Measurements from ENCODE around the gene HM13. TPM values are rescaled to one million over a fixed set of nuclear protein-coding genes. Genes with fewer than 3 reads are reported as not detected.
A peak's percentile ranks its signal among the peaks of the same experiment; 100 is the strongest.

HM13 gene
- total and polyA plus RNA-seq, 9 of the 15 experiments (the other 6 are each of a cell fraction or from before 2014, with no cell fraction given) = 7.7 to 136 (median 74.5) TPM

- TF ChIP-seq ZNF609 (CRISPR knock-in tag; IDR thresholded peaks at IDR 0.05; ENCODE audit: borderline replicate concordance) (no peak), ZNF592 (IDR thresholded peaks at IDR 0.05) (peak; percentile 73), FOXJ3 (CRISPR knock-in tag; IDR thresholded peaks at IDR 0.05) (no peak), TARDBP (IDR thresholded peaks at IDR 0.05) (0 out of 2 replicates have a peak, but pooled peaks have one; percentile 65), SPI1 (IDR thresholded peaks at IDR 0.05; ENCODE audit: borderline replicate concordance, low read depth, low read length) (no peak), ZNF639 (CRISPR knock-in tag; conservative IDR thresholded peaks at IDR 0.05 in 1 of 2, IDR thresholded peaks at IDR 0.05 in 1 of 2) (no peak; a peak in 1 of 4 replicates), ZNF507 (tag; conservative IDR thresholded peaks at IDR 0.05) (no peak), SOX6 (IDR thresholded peaks at IDR 0.05) (peak; percentile 59), PTBP1 (IDR thresholded peaks at IDR 0.05; ENCODE audit: low read depth, low read length) (0 out of 2 replicates have a peak, but pooled peaks have one; percentile 20), ZNF766 (CRISPR knock-in tag; conservative IDR thresholded peaks at IDR 0.05) (peak; percentile 60; the same call in 1 of the 2 replicates), ARNT (IDR thresholded peaks at IDR 0.05) (peak; percentile 75 to 80)
Observed at GRCh38 chr20:31606804-31607639, 92.8 kb downstream of the HM13 start (continued).
